CD14-positive monocyte (primary cell): ENCODE results near the gene LGALS9C. TPM values are rescaled to one million over a fixed set of nuclear protein-coding genes. Genes with fewer than 3 reads are reported as not detected.
"Not testable (repeated sequence)": the region's sequence is repeated elsewhere in the genome, so short reads cannot be mapped to it uniquely, and the experiment has no call there.

Experiments
- DNase-seq, 3 donors: peaks; one replicate each; pipeline ENCODE4 v3.0.0-alpha.2; 2011 to 2022
- H2AFZ ChIP-seq: 2 replicates; pipeline ENCODE4 v1.6.0; 2012; ENCODE audit warnings: mild to moderate bottlenecking, low read depth, low read length, inconsistent platforms; ENCODE audit not compliant: insufficient read depth, poor library complexity, severe bottlenecking
- H3K27ac ChIP-seq, 2 donors: 1 replicate in 1 of 2; 2 replicates in 1 of 2; pipeline ENCODE4 v1.5.1; 2012 to 2013; ENCODE audit warnings: low read length in 2 of 2, control low read depth in 1 of 2, inconsistent platforms in 1 of 2, low read depth in 1 of 2, mild to moderate bottlenecking in 1 of 2
- H3K27me3 ChIP-seq, 2 donors: one replicate each; pipeline versions ENCODE4 v1.6.0 to v1.6.1; 2011 to 2013; ENCODE audit warnings: low read length in 2 of 2; ENCODE audit not compliant: control insufficient read depth in 2 of 2, insufficient read depth in 2 of 2
- H3K36me3 ChIP-seq, 2 donors: replicated peaks in 1 of 2; 1 replicate in 1 of 2; 2 replicates in 1 of 2; pipeline versions ENCODE4 v1.5.1 to v1.6.1; 2012 to 2013; ENCODE audit warnings: low read length in 2 of 2, control low read depth in 1 of 2, inconsistent platforms in 1 of 2, mild to moderate bottlenecking in 1 of 2; ENCODE audit not compliant: insufficient read depth in 2 of 2, control insufficient read depth in 1 of 2
- H3K4me1 ChIP-seq, 2 donors: 1 replicate in 1 of 2; 2 replicates in 1 of 2; pipeline versions ENCODE4 v1.5.1 to v1.6.1; 2012 to 2013; ENCODE audit warnings: low read length in 2 of 2, control low read depth in 1 of 2, inconsistent platforms in 1 of 2, mild to moderate bottlenecking in 1 of 2, moderate library complexity in 1 of 2; ENCODE audit not compliant: insufficient read depth in 2 of 2, control insufficient read depth in 1 of 2
- H3K4me2 ChIP-seq: replicated peaks from 2 replicates; pipeline ENCODE3; 2012; ENCODE audit warnings: low read length, moderate library complexity, mild to moderate bottlenecking; ENCODE audit not compliant: poor library complexity, severe bottlenecking; ENCODE audit errors: extremely low read depth
- H3K4me3 ChIP-seq, 3 experiments: fragments of 200-600 bp in 1 of 3; sonication (generic) in 1 of 3; replicated peaks in 1 of 3; 1 replicate in 2 of 3; 2 replicates in 1 of 3; pipeline ENCODE4 v1.5.1; 2011 to 2013; ENCODE audit warnings: low read length in 3 of 3, mild to moderate bottlenecking in 3 of 3, control low read depth in 2 of 3, low read depth in 2 of 3, inconsistent platforms in 1 of 3, moderate library complexity in 1 of 3
- H3K79me2 ChIP-seq: 2 replicates; pipeline ENCODE4 v1.6.0; 2012; ENCODE audit warnings: mild to moderate bottlenecking, control low read depth, inconsistent platforms, low read length, moderate library complexity; ENCODE audit not compliant: insufficient read depth
- H3K9ac ChIP-seq: 2 replicates; pipeline ENCODE4 v1.6.0; 2017; ENCODE audit warnings: low read length, mild to moderate bottlenecking; ENCODE audit not compliant: insufficient read depth, poor library complexity, severe bottlenecking
- H3K9me3 ChIP-seq, 2 donors: replicated peaks in 1 of 2; 1 replicate in 1 of 2; 2 replicates in 1 of 2; pipeline versions ENCODE4 v1.5.1 to v1.6.1; 2012 to 2013; ENCODE audit warnings: low read length in 2 of 2, control low read depth in 1 of 2; ENCODE audit not compliant: control insufficient read depth in 1 of 2, insufficient read depth in 1 of 2
- H4K20me1 ChIP-seq: 2 replicates; pipeline ENCODE4 v1.6.0; 2012; ENCODE audit warnings: mild to moderate bottlenecking, low read length, control low read depth, moderate library complexity; ENCODE audit not compliant: insufficient read depth
- H3K27ac Mint-ChIP-seq, 7 donors: one replicate each; pipeline ENCODE4 v1.8.0; 2020; ENCODE audit warnings: mild to moderate bottlenecking in 7 of 7, mixed read lengths in 7 of 7, moderate library complexity in 6 of 7, inconsistent platforms in 2 of 7
- H3K27me3 Mint-ChIP-seq, 3 donors: one replicate each; pipeline ENCODE4 v1.8.0; 2021 to 2022; ENCODE audit warnings: low read depth in 3 of 3, mild to moderate bottlenecking in 3 of 3, mixed read lengths in 3 of 3, moderate library complexity in 3 of 3, inconsistent platforms in 1 of 3
- H3K36me3 Mint-ChIP-seq, 2 donors: one replicate each; pipeline ENCODE4 v1.8.0; 2020; ENCODE audit warnings: mixed read lengths in 2 of 2, inconsistent platforms in 1 of 2, mild to moderate bottlenecking in 1 of 2
- H3K4me1 Mint-ChIP-seq: one replicate; pipeline ENCODE4 v1.8.0; 2020; ENCODE audit warnings: mild to moderate bottlenecking, mixed read lengths
- H3K4me3 Mint-ChIP-seq, 2 donors: one replicate each; pipeline ENCODE4 v1.8.0; 2020; ENCODE audit warnings: mild to moderate bottlenecking in 2 of 2, mixed read lengths in 2 of 2, moderate library complexity in 1 of 2
- H3K9me3 Mint-ChIP-seq, 7 donors: one replicate each; pipeline ENCODE4 v1.8.0; 2020 to 2022; ENCODE audit warnings: mixed read lengths in 7 of 7, mild to moderate bottlenecking in 6 of 7, moderate library complexity in 6 of 7, inconsistent platforms in 2 of 7
- WGBS: methylation state at CpG from one replicate; pipeline ENCODE4 v1.1.5; 2013; ENCODE audit warnings: missing lambda C conversion rate; ENCODE audit not compliant: insufficient coverage; 5-methylcytosine and 5-hydroxymethylcytosine counted together
- intact Hi-C, 2 donors: fragments of 100-400 bp; cut with micrococcal nuclease; formaldehyde crosslinking; loops; one replicate each; pipeline versions ENCODE4 v1.15.0 to v1.15.1; 2023
- polyA plus RNA-seq, 3 donors: library from polyadenylated mRNA; depleted of rRNA in 1 of 3; unstranded in 2 of 3; stranded (reverse) in 1 of 3; fragments of 300-500 nt in 2 of 3; fragments of >200 nt in 1 of 3; fragmentation: Illumina TruSeq in 2 of 3; gene quantifications; 1 replicate in 2 of 3; 2 replicates in 1 of 3; pipeline ENCODE4 v1.2.3, GENCODE V29; 2012 to 2021
- small RNA-seq: library from RNA; depleted of rRNA; stranded (forward); fragments of <200 nt; gene quantifications from one replicate; pipeline ENCODE3, GENCODE V24; 2012; ENCODE audit warnings: low read depth; ENCODE audit not compliant: insufficient read length

LGALS9C gene
- polyA plus RNA-seq, 3 donors, result 0.12 to 0.39 TPM; not detected in 1

DNA sequence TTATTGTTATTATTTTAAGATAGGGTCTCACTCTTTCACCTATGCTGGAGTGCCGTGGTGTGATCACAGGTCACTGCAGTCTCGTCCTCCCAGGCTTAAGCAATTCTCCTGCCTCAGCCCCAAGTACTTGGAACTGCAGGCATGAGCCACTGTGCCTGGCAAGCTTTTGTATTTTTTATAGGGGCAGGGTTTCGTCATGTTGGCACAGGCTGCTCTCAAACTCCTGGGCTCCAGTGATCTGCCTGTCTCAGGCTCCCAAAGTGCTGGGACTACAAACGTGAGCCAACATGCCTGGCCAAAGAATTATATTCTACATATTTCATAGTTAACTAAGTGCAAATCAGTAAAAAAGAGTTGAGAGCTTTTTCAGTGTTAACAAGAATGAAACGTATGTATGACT, 65.6 kb downstream of the LGALS9C start:
- H3K27me3 Mint-ChIP-seq, H3K36me3 ChIP-seq, H3K27ac ChIP-seq, H3K27me3 ChIP-seq, H3K4me3 ChIP-seq, H3K36me3 Mint-ChIP-seq, H3K4me1 Mint-ChIP-seq, H3K79me2 ChIP-seq, H2AFZ ChIP-seq, H3K9me3 ChIP-seq, DNase-seq, H3K4me3 Mint-ChIP-seq, intact Hi-C loops, H4K20me1 ChIP-seq, H3K9ac ChIP-seq, H3K4me2 ChIP-seq, H3K27ac Mint-ChIP-seq, H3K4me1 ChIP-seq, H3K9me3 Mint-ChIP-seq: not testable (repeated sequence)
- WGBS, result no CpG with 5 or more reads among the region's 5 CpGs

- H3K4me2 ChIP-seq, H3K36me3 Mint-ChIP-seq, H3K9ac ChIP-seq, H3K4me3 ChIP-seq, H3K4me1 ChIP-seq, H3K9me3 ChIP-seq, H3K79me2 ChIP-seq, H3K27ac ChIP-seq, H2AFZ ChIP-seq, H4K20me1 ChIP-seq, H3K27me3 Mint-ChIP-seq, H3K9me3 Mint-ChIP-seq, H3K4me1 Mint-ChIP-seq, H3K27ac Mint-ChIP-seq, H3K36me3 ChIP-seq, H3K27me3 ChIP-seq, H3K4me3 Mint-ChIP-seq, DNase-seq, intact Hi-C loops: not testable (repeated sequence)
- WGBS, result no CpG with 5 or more reads among the region's 5 CpGs
These were observed 66.3 kb downstream of the LGALS9C start for GRCh38 chr17:18542907-18543306.

Small RNA genes within 50 kb of the gene (small RNA-seq; reads per million reads assigned to genes)
- gene AL353997.1 (not detected), gene AL353997.4 (not detected)

Other genes starting within 250 kb of the LGALS9C start
- 100 to 1,000 TPM; 145 to 724 (median 227) TPM for gene FLII, start 218.1 kb upstream of the LGALS9C start, polyA plus RNA-seq
- 1 to 10 TPM; 3.5 to 6.1 (median 4.9) TPM for gene MIEF2, start 216.1 kb upstream of the LGALS9C start, polyA plus RNA-seq
- 10 to 100 TPM; 15.2 to 25.6 (median 22.3) TPM for gene TOP3A, start 161.8 kb upstream of the LGALS9C start, polyA plus RNA-seq
- gene SMCR8, start 161.5 kb upstream of the LGALS9C start, polyA plus RNA-seq, result 10 to 100 TPM in 1 of 3 donors, 1 to 10 TPM in 2; 2.4 to 24.4 (median 5.3) TPM
- 10 to 100 TPM in 2 of 3 donors, 1 to 10 TPM in 1; 4.2 to 17.9 (median 16.6) TPM for gene SHMT1, start 113.2 kb upstream of the LGALS9C start, polyA plus RNA-seq
- gene EVPLL, start 99.0 kb upstream of the LGALS9C start, polyA plus RNA-seq, result not detected
- not detected for gene TBC1D28, start 167.6 kb downstream of the LGALS9C start, polyA plus RNA-seq
- under 1 TPM in 1 of 3 donors, not detected in 2; 0.84 TPM for gene FOXO3B, start 205.5 kb downstream of the LGALS9C start, polyA plus RNA-seq